Stimulated activated CD4-positive, alpha-beta T cell treated with anti-CD3 and anti-CD28 coated beads, Interleukin-1b, Interleukin-23, amount 100 ng/mL, for 1 hour (primary cell): ENCODE results near the gene IL25.

Experiments
- DNase-seq, 2 donors: peaks; one replicate each; pipeline ENCODE4 v3.0.0-alpha.2; 2020; ENCODE audit warnings: low read depth in 2 of 2

Gene IL25

GRCh38 chr14:23353433-23353780 is 19.2 kb upstream of the IL25 start:
- no peak for DNase-seq

GRCh38 chr14:23354990-23355389 is 17.6 kb upstream of the IL25 start:
- no peak for DNase-seq

DNA sequence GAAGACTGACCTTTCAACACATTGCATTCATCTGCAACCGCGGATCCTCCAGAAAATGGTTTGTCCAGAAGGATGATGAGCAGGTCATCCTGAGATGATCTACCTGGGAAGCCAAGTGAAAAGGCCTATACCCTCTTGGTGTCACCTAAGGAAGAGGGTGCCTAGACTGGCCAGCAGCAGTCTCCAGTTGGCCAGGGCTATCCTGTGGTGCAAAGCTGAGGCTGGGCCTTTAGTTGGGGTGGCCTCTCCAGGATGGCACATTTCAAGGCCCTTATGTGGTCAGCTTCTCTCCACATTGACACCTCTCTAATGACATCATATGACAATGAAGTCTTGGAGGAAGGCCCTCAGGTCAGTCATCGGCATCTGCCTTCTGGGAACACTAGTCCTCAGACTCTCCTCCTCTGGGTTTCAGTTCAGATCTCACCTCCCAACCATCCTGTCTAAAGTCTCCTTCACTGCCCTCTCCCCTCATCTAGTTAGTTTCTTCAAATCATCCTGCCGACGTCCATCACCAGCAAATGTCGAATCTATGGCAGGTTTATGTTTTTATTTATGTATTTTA is 16.7 kb upstream of the IL25 start:
- DNase-seq, result no peak

DNA sequence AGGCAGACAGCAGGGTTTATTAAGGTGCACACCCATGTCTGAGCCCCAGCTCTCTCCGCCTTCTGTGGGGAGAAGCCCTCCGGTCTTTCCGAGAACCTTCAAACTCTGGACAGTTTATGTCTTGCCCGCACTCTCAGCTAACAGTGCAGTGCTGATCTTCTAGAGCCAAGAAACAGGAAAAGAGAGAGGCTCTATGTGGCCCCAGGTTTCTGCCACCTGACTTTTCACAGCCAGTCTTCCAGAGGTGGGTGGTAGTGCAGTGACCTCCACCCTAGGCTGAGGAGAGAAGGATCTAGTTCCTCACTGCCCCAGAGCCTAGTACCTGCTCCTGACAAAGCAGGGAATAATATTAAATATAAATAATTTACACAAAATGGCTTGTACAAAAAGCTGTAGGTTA is 15.9 kb upstream of the IL25 start:
- no peak for DNase-seq

DNA sequence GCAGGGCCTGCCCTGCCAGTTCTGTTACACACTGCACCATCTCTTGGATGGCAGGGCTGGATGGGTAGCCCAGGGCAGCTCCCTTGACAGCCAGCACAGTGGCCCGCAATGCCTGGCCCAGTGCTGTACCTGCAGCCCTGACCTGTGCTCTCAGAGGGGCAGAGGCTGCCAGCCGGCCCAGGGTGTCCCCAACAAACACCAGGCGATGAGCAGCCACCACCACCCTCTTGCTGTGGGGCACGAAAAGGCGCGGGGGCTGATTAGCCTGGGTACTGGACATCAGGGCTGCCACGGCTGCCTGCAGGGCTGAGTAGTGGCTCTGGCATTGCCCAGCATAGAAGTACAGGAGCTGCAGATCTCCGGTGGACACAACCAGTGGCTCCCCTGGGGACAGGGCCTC is 15.3 kb upstream of the IL25 start:
- no peak for DNase-seq

GRCh38 chr14:23358042-23358441 is 14.6 kb upstream of the IL25 start:
- no peak for DNase-seq

- DNase-seq, result no peak
These were observed 13.9 kb upstream of the IL25 start for GRCh38 chr14:23358553-23359166.

DNA sequence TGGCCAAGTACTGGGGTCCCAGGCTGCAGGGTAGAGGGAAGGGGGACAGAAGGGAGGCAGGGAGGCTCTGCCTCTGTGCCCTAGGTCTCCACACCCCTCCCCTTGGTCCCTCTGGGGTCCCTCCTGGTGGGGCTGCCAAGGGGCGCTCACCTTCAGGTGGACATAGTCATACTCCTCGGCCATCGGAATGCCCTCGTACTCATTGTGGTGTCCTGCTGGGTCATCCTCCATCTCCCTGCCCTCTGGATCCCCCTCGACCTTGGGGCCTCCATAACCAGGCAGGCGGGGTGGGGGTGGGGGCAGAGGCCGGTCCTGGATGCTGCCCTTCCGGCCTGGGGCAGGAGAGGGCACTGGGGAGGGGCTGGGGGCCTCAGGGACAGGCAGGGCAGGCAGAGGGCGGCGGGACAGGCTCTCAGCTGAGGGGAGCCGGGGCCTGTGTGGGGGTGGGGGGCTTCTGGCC is 13.4 kb upstream of the IL25 start:
- DNase-seq, result no peak

DNA sequence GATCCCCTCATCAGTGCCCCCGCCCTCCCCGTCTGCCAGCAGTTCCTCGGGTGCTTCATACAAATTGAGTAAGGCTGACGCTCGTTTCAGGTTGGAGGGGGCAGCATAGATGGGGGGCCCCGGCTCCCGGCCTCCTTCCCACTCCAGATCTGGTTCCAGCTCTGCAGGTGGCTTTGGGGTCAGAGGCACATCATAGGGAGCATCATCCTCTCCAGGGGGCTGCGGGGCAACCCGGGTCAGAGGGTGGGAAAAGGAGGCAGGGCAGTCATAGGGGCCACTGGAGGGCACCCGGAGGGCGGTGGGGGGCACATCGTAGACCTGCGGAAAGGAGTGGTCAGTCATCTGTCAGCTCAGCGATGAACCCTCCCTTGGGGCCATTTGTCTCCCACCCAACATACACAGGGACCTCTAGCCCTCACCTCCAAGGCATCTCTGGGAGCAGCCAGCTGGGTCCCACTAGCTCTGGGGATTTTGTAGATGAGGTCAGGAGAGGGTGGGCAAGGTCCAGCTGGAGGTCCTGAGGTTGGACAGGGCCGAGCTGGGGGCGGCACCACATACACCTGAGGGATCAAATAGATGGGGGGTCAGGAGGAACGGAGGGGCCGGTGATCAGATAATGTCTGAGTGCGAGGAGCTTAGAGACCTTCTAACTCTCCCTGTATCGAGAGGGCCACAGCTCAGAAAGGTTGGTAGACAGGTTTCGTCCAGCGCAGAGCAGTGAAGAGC is 12.7 kb upstream of the IL25 start:
- no peak for DNase-seq

DNA sequence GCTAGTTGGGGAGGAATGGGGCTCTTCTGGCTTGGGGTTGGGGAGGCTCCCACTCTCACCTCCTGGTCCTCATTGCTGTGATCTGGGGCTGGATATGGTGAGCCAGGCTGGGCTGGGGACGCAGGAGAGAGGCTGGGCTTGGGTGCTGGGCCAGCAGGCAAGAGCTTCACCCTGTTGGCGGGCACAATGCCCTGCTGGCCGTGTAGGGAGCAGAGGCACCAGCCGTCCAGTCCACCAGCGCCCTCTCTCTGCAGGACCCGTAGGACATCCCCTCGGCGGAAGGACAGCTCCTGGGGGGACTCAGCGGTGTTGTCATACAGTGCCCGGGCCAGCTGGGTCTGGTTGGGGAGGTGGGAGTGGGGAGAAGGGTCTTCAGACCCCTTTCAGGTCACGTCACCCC is 12.1 kb upstream of the IL25 start:
- no peak for DNase-seq

DNA sequence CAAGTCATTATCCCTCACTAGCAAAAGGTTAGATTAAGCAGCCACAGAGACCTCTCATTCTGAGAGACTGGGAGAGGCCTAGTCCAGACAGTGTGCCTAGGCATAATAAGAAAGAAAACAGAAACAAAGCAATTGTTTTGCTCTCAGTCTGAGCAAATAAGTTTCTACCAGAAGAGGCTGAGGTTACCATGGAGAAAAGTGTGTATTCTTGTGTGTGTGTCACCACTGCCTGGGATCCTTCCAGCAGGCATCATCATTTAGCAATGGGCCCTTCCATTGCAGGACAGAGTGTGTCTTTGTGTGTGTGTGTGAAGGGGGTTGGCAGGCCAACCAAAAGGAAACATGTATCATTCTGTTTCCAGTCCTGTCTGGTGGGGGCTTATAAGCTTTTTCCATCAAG is 11.3 kb upstream of the IL25 start:
- no peak for DNase-seq

GRCh38 chr14:23361763-23362162 is 10.8 kb upstream of the IL25 start:
- DNase-seq, result no peak

- no peak for DNase-seq
These were observed 10.4 kb upstream of the IL25 start for GRCh38 chr14:23362200-23362599.

DNA sequence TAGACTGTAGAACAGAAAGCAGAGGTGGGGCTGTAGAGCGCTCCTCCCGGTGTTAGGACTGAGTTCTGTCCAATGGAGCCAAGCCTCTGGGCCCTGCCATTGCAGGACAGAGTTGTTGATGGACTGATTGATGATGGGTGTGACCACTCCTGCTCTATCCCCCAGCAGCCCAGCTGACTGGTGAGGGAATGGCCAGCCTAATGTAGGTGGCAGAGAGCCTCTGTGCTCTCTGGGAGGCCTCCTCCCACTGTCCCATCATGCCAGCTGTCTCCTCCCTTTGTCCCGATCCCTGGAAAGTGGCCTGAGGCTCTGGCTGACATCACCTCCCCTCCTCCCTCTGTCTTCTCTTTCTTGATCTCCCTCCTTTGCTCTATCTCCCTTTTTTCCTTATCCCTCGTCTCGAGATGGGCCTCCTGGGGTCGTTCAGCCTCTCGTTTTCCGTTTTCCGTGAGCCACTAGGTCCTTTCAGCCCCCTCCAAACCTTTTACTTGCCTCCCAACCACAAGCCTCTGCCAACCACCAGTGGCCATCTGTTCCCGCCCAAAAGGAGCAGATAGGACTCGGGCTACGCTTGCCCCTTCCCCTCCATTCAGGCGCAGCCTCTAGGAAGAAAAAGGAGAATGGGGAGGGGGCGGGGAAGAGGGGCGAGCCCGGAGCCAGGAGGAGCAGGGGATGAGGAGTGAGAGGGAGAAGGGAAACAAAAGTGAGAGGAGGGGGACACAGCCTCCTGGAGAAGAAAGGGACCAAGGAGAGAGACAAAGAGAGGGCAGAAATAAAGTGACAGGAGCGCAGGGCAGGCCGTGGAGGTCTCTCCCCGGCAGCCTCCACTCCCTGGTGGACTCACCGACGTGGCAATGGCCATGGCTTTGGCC is 8.2 kb upstream of the IL25 start:
- DNase-seq, result no peak

- no peak for DNase-seq
These were observed 7.4 kb upstream of the IL25 start, which contains the start of gene EFS for GRCh38 chr14:23365036-23365731. Gene EFS (minus strand): TSS chr14:23365172. CDS start chr14:23365025, 147 bp downstream.

GRCh38 chr14:23365732-23366425 is 6.7 kb upstream of the IL25 start:
- no peak for DNase-seq

DNA sequence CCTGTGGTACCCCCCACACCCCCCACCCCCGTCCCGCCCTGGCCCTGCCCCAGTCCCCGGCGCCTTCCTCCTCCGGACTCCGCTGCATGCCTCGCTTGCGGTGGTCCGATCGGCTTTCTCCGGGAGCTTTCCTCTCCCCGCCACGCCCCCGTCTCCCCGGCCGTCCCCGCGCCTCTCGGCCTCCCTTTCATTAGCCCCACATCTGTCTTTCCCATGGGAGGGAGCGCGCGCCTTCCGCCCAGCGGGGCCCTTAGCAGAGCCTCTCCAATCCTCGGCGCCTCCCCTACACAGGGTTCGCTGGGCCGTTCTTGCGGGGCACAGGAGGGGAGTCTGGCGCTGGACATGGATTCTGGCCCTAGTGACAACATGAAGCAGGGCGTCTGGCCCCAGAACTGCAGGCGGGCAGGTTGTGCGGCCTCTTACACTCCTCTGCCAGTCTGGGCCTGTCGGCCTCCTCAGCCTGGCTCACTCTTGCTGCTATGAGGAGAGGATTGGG is 6.1 kb upstream of the IL25 start:
- no peak for DNase-seq

- DNase-seq, result no peak
These were observed 2.4 kb upstream of the IL25 start for GRCh38 chr14:23370221-23370620.

DNA sequence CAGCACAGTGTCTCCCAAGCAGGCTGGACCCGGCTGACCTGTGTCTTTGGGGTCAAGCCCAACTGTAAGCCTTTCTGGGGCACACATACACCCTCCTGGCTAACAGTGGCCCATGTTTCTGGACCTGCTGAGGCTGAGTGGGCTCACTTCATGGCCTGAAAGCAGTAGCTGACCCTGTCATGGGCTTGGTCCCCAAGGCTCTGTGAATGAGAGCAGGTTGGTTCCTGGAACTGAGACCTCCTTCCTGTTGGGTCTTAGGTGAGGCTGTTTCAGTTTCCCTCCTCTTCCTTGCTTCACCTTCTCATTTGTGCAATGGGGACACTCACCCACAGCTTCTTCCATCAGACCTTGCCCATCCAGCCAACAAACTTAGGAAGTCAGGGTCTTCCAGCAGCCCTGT is 744 bp upstream of the IL25 start:
- DNase-seq, result no peak

- no peak for DNase-seq
These were observed 432 bp downstream of the IL25 start for GRCh38 chr14:23373041-23373440.
